ENCODE data around the gene SLC26A9. TPM values are rescaled to one million over a fixed set of nuclear protein-coding genes. Genes with fewer than 3 reads are reported as not detected.

Gene SLC26A9
- total RNA-seq: under 1 TPM in 1 of 2 donors, not detected in 1; 0.18 TPM
- under 1 TPM; 0.13 to 0.18 TPM for polyA plus RNA-seq
- long read RNA-seq, donor 1: 0 reads
- long read RNA-seq, donor 2, partial matches to known transcripts: 1 of 1 reads
- long read RNA-seq, donor 2, other reads (novel, unspliced or antisense): 0 of 1 reads

GRCh38 chr1:205943245-205943644 is at the start of gene SLC26A9:
Gene SLC26A9, minus strand, starts transcription at chr1:205943456. Its CDS starts 7,636 bp downstream, at chr1:205935820.
- intact Hi-C loops (cut with DNase I): no loop called here
- Histone ChIP-seq H3K4me1 (ENCODE audit: control insufficient read depth in 1 of 2, insufficient read depth in 2 of 2, low read length in 2 of 2) (no peaks in the 10 kb centered on the region), H3K27me3 (ENCODE audit: control insufficient read depth in 1 of 2, insufficient read depth in 2 of 2, low read length in 1 of 2) (no peaks in the 10 kb centered on the region)

GRCh38 chr1:205992218-205992882 is 49.1 kb upstream of the SLC26A9 start:
- WGBS, 2 donors: 96% methylated on average over 14 of the region's 14 CpGs
- ATAC-seq (ENCODE audit: low FRiP score) (no peak), DNase-seq (no peak)
- Histone ChIP-seq H3K4me1 (ENCODE audit: control insufficient read depth in 1 of 2, insufficient read depth in 2 of 2, low read length in 2 of 2) (no peaks in the 10 kb centered on the region), H3K27me3 (ENCODE audit: control insufficient read depth in 1 of 2, insufficient read depth in 2 of 2, low read length in 1 of 2) (no peaks in the 10 kb centered on the region), H3K27ac (ENCODE audit: low read depth in 1 of 2, low read length in 2 of 2) (no peak overlapping the region), H3K9me3 (ENCODE audit: control insufficient read depth, low read length) (no peaks in the 10 kb centered on the region), H3K4me3 (ENCODE audit: low read length in 2 of 2) (no peak overlapping the region), H3K36me3 (ENCODE audit: control insufficient read depth in 1 of 2, insufficient read depth in 2 of 2, low read length in 1 of 2) (no peaks in the 10 kb centered on the region)
- intact Hi-C loops (cut with DNase I): no loop called here

More at GRCh38 chr1:205943245-205943644, at the start of gene SLC26A9:
- 74 to 84% methylated on average over 7 of the region's 7 CpGs for WGBS, 2 donors
- no peak within 1 kb of the TSS for H3K27ac ChIP-seq (ENCODE audit: low read depth in 1 of 2, low read length in 2 of 2)
- DNase-seq (no peak), ATAC-seq (ENCODE audit: low FRiP score) (no peak)
- no peak within 1 kb of the TSS for H3K4me3 ChIP-seq (ENCODE audit: low read length in 2 of 2)
- H3K9me3 ChIP-seq (ENCODE audit: control insufficient read depth, low read length): no peaks in the 10 kb centered on the region
- H3K36me3 ChIP-seq (ENCODE audit: control insufficient read depth in 1 of 2, insufficient read depth in 2 of 2, low read length in 1 of 2): no peaks in the 10 kb centered on the region

GRCh38 chr1:205991237-205991636 is 48.0 kb upstream of the SLC26A9 start:
- WGBS, 2 donors: 88 to 91% methylated on average over 4 of the region's 4 CpGs
- Histone ChIP-seq H3K4me3 (ENCODE audit: low read length in 2 of 2) (no peak overlapping the region), H3K27me3 (ENCODE audit: control insufficient read depth in 1 of 2, insufficient read depth in 2 of 2, low read length in 1 of 2) (no peaks in the 10 kb centered on the region), H3K4me1 (ENCODE audit: control insufficient read depth in 1 of 2, insufficient read depth in 2 of 2, low read length in 2 of 2) (no peaks in the 10 kb centered on the region), H3K9me3 (ENCODE audit: control insufficient read depth, low read length) (no peaks in the 10 kb centered on the region), H3K27ac (ENCODE audit: low read depth in 1 of 2, low read length in 2 of 2) (no peak overlapping the region), H3K36me3 (ENCODE audit: control insufficient read depth in 1 of 2, insufficient read depth in 2 of 2, low read length in 1 of 2) (no peaks in the 10 kb centered on the region)
- no peak for DNase-seq
- ATAC-seq (ENCODE audit: low FRiP score): no peak
- intact Hi-C loops (cut with DNase I): no loop called here

- Histone ChIP-seq H3K4me1 (ENCODE audit: control insufficient read depth in 1 of 2, insufficient read depth in 2 of 2, low read length in 2 of 2) (no peaks in the 10 kb centered on the region), H3K9me3 (ENCODE audit: control insufficient read depth, low read length) (no peaks in the 10 kb centered on the region), H3K27me3 (ENCODE audit: control insufficient read depth in 1 of 2, insufficient read depth in 2 of 2, low read length in 1 of 2) (no peaks in the 10 kb centered on the region), H3K36me3 (ENCODE audit: control insufficient read depth in 1 of 2, insufficient read depth in 2 of 2, low read length in 1 of 2) (no peaks in the 10 kb centered on the region), H3K4me3 (ENCODE audit: low read length in 2 of 2) (no peak overlapping the region), H3K27ac (ENCODE audit: low read depth in 1 of 2, low read length in 2 of 2) (no peak overlapping the region)
- 91 to 94% methylated on average over 2 of the region's 2 CpGs for WGBS, 2 donors
- DNase-seq (no peak), ATAC-seq (ENCODE audit: low FRiP score) (no peak)
- intact Hi-C loops (cut with DNase I): no loop called here
Observed at GRCh38 chr1:205990226-205990625, 47.0 kb upstream of the SLC26A9 start.

- no peak overlapping the region for H3K4me3 ChIP-seq (ENCODE audit: low read length in 2 of 2)
- H3K36me3 ChIP-seq (ENCODE audit: control insufficient read depth in 1 of 2, insufficient read depth in 2 of 2, low read length in 1 of 2): no peaks in the 10 kb centered on the region
- ATAC-seq (ENCODE audit: low FRiP score) (no peak), DNase-seq (no peak)
- WGBS, 2 donors: 87 to 91% methylated on average over 5 of the region's 5 CpGs
- intact Hi-C loops (cut with DNase I): no loop called here
- no peak overlapping the region for H3K27ac ChIP-seq (ENCODE audit: low read depth in 1 of 2, low read length in 2 of 2)
- H3K9me3 ChIP-seq (ENCODE audit: control insufficient read depth, low read length): no peaks in the 10 kb centered on the region
- no peaks in the 10 kb centered on the region for H3K4me1 ChIP-seq (ENCODE audit: control insufficient read depth in 1 of 2, insufficient read depth in 2 of 2, low read length in 2 of 2)
- no peaks in the 10 kb centered on the region for H3K27me3 ChIP-seq (ENCODE audit: control insufficient read depth in 1 of 2, insufficient read depth in 2 of 2, low read length in 1 of 2)
Observed at GRCh38 chr1:205989786-205990185, 46.5 kb upstream of the SLC26A9 start.

GRCh38 chr1:205988585-205988995 is 45.3 kb upstream of the SLC26A9 start:
- no peaks in the 10 kb centered on the region for H3K36me3 ChIP-seq (ENCODE audit: control insufficient read depth in 1 of 2, insufficient read depth in 2 of 2, low read length in 1 of 2)
- no peak overlapping the region for H3K4me3 ChIP-seq (ENCODE audit: low read length in 2 of 2)
- H3K27me3 ChIP-seq (ENCODE audit: control insufficient read depth in 1 of 2, insufficient read depth in 2 of 2, low read length in 1 of 2): no peaks in the 10 kb centered on the region
- H3K4me1 ChIP-seq (ENCODE audit: control insufficient read depth in 1 of 2, insufficient read depth in 2 of 2, low read length in 2 of 2): no peaks in the 10 kb centered on the region
- peak in 1 of 2 donors; percentile 79 for DNase-seq
- ATAC-seq (ENCODE audit: low FRiP score): no peak
- H3K27ac ChIP-seq (ENCODE audit: low read depth in 1 of 2, low read length in 2 of 2): no peak overlapping the region
- no peaks in the 10 kb centered on the region for H3K9me3 ChIP-seq (ENCODE audit: control insufficient read depth, low read length)
- 58 to 74% methylated on average over 12 of the region's 12 CpGs for WGBS, 2 donors
- intact Hi-C loops (cut with DNase I): no loop called here

GRCh38 chr1:205986861-205987260 is 43.6 kb upstream of the SLC26A9 start:
- H3K36me3 ChIP-seq (ENCODE audit: control insufficient read depth in 1 of 2, insufficient read depth in 2 of 2, low read length in 1 of 2): no peaks in the 10 kb centered on the region
- WGBS, 2 donors: 0 to 6% methylated on average over 2 of the region's 2 CpGs
- intact Hi-C loops (cut with DNase I): no loop called here
- no peaks in the 10 kb centered on the region for H3K9me3 ChIP-seq (ENCODE audit: control insufficient read depth, low read length)
- DNase-seq (no peak), ATAC-seq (ENCODE audit: low FRiP score) (no peak)
- H3K4me1 ChIP-seq (ENCODE audit: control insufficient read depth in 1 of 2, insufficient read depth in 2 of 2, low read length in 2 of 2): no peaks in the 10 kb centered on the region
- no peak overlapping the region for H3K4me3 ChIP-seq (ENCODE audit: low read length in 2 of 2)
- H3K27me3 ChIP-seq (ENCODE audit: control insufficient read depth in 1 of 2, insufficient read depth in 2 of 2, low read length in 1 of 2): no peaks in the 10 kb centered on the region
- no peak overlapping the region for H3K27ac ChIP-seq (ENCODE audit: low read depth in 1 of 2, low read length in 2 of 2)

- H3K36me3 ChIP-seq (ENCODE audit: control insufficient read depth in 1 of 2, insufficient read depth in 2 of 2, low read length in 1 of 2): no peaks in the 10 kb centered on the region
- no peak overlapping the region for H3K27ac ChIP-seq (ENCODE audit: low read depth in 1 of 2, low read length in 2 of 2)
- ATAC-seq (ENCODE audit: low FRiP score) (no peak), DNase-seq (no peak)
- H3K9me3 ChIP-seq (ENCODE audit: control insufficient read depth, low read length): no peaks in the 10 kb centered on the region
- intact Hi-C loops (cut with DNase I): no loop called here
- no peak overlapping the region for H3K4me3 ChIP-seq (ENCODE audit: low read length in 2 of 2)
- H3K4me1 ChIP-seq (ENCODE audit: control insufficient read depth in 1 of 2, insufficient read depth in 2 of 2, low read length in 2 of 2): no peaks in the 10 kb centered on the region
- 3 to 13% methylated on average over 3 of the region's 3 CpGs for WGBS, 2 donors
- H3K27me3 ChIP-seq (ENCODE audit: control insufficient read depth in 1 of 2, insufficient read depth in 2 of 2, low read length in 1 of 2): no peaks in the 10 kb centered on the region
Observed at GRCh38 chr1:205986292-205986691, 43.0 kb upstream of the SLC26A9 start.

- DNase-seq: no peak
- H3K27me3 ChIP-seq (ENCODE audit: control insufficient read depth in 1 of 2, insufficient read depth in 2 of 2, low read length in 1 of 2): no peaks in the 10 kb centered on the region
- H3K36me3 ChIP-seq (ENCODE audit: control insufficient read depth in 1 of 2, insufficient read depth in 2 of 2, low read length in 1 of 2): no peaks in the 10 kb centered on the region
- intact Hi-C loops (cut with DNase I): no loop called here
- H3K4me1 ChIP-seq (ENCODE audit: control insufficient read depth in 1 of 2, insufficient read depth in 2 of 2, low read length in 2 of 2): no peaks in the 10 kb centered on the region
- WGBS, 2 donors: 77 to 84% methylated on average over 9 of the region's 9 CpGs
- no peak for ATAC-seq (ENCODE audit: low FRiP score)
- no peak overlapping the region for H3K4me3 ChIP-seq (ENCODE audit: low read length in 2 of 2)
- H3K27ac ChIP-seq (ENCODE audit: low read depth in 1 of 2, low read length in 2 of 2): no peak overlapping the region
- no peaks in the 10 kb centered on the region for H3K9me3 ChIP-seq (ENCODE audit: control insufficient read depth, low read length)
Observed at GRCh38 chr1:205985330-205986005, 42.2 kb upstream of the SLC26A9 start.
